Esophagus (tissue), 2 donors: ENCODE results near the gene ZNF518B. TPM values are rescaled to one million over a fixed set of nuclear protein-coding genes. Genes with fewer than 3 reads are reported as not detected.

Experiments
- H3K27ac ChIP-seq, 2 donors: one replicate each; pipeline ENCODE4 v1.5.1; 2013; ENCODE audit warnings: low read depth in 2 of 2, mild to moderate bottlenecking in 2 of 2, inconsistent platforms in 1 of 2, low read length in 1 of 2, moderate library complexity in 1 of 2
- H3K27me3 ChIP-seq, 2 donors: one replicate each; pipeline ENCODE4 v1.6.1; 2013; ENCODE audit warnings: low read length in 2 of 2, control low read depth in 1 of 2, mild to moderate bottlenecking in 1 of 2; ENCODE audit not compliant: insufficient read depth in 2 of 2, control insufficient read depth in 1 of 2
- H3K36me3 ChIP-seq, 2 donors: one replicate each; pipeline ENCODE4 v1.6.1; 2013; ENCODE audit warnings: low read length in 1 of 2; ENCODE audit not compliant: control insufficient read depth in 2 of 2, insufficient read depth in 2 of 2
- H3K4me1 ChIP-seq, 2 donors: one replicate each; pipeline ENCODE4 v1.6.1; 2013; ENCODE audit warnings: low read length in 1 of 2; ENCODE audit not compliant: control insufficient read depth in 2 of 2, insufficient read depth in 2 of 2
- H3K4me3 ChIP-seq, 2 donors: one replicate each; pipeline ENCODE4 v1.5.1; 2013; ENCODE audit warnings: low read length in 2 of 2, mild to moderate bottlenecking in 2 of 2, low read depth in 1 of 2, moderate library complexity in 1 of 2
- H3K9me3 ChIP-seq, 2 donors: one replicate each; pipeline ENCODE4 v1.6.1; 2013; ENCODE audit warnings: mild to moderate bottlenecking in 2 of 2, low read depth in 1 of 2, low read length in 1 of 2, moderate library complexity in 1 of 2; ENCODE audit not compliant: control insufficient read depth in 2 of 2, insufficient read depth in 1 of 2
- WGBS, 2 donors: extraction: QIAGEN DNeasy Blood & Tissue Kit; methylation state at CpG; one replicate each; pipeline ENCODE4 v1.1.7; 2013; 5-methylcytosine and 5-hydroxymethylcytosine counted together
- polyA plus RNA-seq, 2 donors: library from polyadenylated mRNA; stranded (reverse); fragments of 200-250 nt; gene quantifications; one replicate each; pipeline ENCODE4 v1.2.3, GENCODE V29; 2013
- donor health status: healthy with polysubstance abuse.
- donor health status: Bipolar disorder and iron deficiency.

ZNF518B gene
- polyA plus RNA-seq, 2 donors: 1.9 to 2.7 TPM

DNA sequence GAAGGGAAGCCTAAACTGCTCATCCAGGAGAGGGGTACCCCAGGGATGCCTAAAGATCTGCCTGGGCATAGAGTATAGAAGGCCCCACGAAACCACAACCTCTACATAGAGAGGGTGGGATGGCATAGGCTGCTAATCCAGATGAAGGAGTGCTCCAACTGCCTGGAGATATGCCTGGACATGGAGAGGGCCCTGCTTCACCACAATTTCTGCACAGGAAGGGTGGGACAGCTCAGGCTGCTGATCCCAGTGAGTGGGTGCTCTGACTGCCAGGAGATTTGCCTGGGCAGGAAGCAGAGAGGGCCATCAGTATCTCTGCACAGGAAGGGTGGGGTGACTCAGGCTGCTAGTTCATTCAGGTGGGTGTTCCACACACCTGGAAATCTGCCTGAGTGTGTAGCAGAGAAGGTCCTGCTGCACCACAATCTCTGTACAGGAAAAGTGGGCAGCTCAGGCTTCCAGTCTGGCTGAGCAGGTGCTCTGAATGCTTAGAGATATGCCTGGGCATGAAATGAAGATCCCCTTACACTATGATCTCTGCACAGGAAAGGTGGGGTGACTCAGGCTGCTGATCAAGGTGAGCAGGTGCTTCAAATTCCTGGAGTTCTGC, 61.1 kb downstream of the ZNF518B start:
- Histone ChIP-seq H3K9me3 (no peaks in the 10 kb centered on the region), H3K27me3 (no peaks in the 10 kb centered on the region), H3K4me3 (no peak overlapping the region), H3K27ac (no peak overlapping the region), H3K4me1 (no peaks in the 10 kb centered on the region), H3K36me3 (no peaks in the 10 kb centered on the region)
- 75 to 78% methylated on average over 1 of the region's 1 CpG for WGBS, 2 donors

Other genes with a start within 250 kb of the ZNF518B start
- gene CLNK, start 227.3 kb upstream of the ZNF518B start, polyA plus RNA-seq: under 1 TPM in 1 of 2 donors, not detected in 1; 0.05 TPM